ENCODE measurements around the gene PLA2G7.

PLA2G7 gene

DNA sequence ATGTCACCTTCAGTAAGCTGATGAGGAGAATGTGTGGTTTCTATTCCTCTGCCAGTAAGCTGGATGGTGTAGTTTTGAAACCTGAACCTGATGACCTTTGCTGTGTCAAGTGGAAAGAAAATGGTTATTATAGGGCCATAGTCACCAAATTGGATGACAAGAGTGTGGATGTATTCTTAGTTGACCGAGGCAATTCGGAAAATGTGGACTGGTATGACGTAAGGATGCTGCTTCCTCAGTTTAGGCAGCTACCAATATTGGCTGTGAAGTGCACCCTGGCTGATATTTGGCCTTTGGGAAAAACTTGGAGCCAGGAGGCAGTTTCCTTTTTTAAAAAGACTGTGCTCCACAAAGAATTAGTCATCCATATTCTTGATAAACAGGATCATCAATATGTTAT lies 45.5 kb downstream of the PLA2G7 start:
- Histone ChIP-seq H3K9me3 (ENCODE audit: insufficient read depth, low read length) (no peaks in the 10 kb centered on the region), H3K27ac (ENCODE audit: low read length) (no peak overlapping the region), H3K36me3 (replicated peaks; ENCODE audit: low read depth, low read length) (no peaks in the 10 kb centered on the region), H3K79me2 (ENCODE audit: low read length) (no peaks in the 10 kb centered on the region), H4K20me1 (ENCODE audit: insufficient read depth, low read length) (no peaks in the 10 kb centered on the region), H3K4me3 (ENCODE audit: low read length) (no peak overlapping the region), H3K4me1 (ENCODE audit: low read length) (no peaks in the 10 kb centered on the region), H3K4me2 (ENCODE audit: low read length) (no peak overlapping the region), H3K27me3 (ENCODE audit: low read depth, low read length) (peaks cover 26% of the 10 kb centered on the region), H3K9ac (ENCODE audit: low read length) (no peak overlapping the region), H2AFZ (ENCODE audit: low read depth, low read length) (no peak overlapping the region)
- TF ChIP-seq EZH2phosphoT487 (IDR thresholded peaks at IDR 0.05; ENCODE audit: low read depth) (no peak), CTCF (IDR thresholded peaks at IDR 0.05; ENCODE audit: low read depth, low read length) (no peak)

DNA sequence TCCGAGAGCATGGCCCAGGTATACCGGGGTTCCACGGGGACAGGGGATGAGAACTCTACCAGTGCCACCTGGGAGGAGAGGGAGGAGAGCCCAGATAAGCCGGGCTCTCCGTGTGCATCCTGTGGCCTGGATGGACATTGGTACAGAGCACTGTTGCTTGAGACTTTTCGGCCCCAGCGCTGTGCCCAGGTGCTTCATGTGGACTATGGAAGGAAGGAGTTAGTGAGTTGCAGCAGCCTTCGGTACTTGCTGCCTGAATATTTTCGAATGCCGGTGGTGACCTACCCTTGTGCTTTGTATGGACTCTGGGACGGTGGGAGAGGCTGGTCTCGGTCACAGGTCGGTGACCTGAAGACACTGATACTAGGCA lies 46.2 kb downstream of the PLA2G7 start:
- no peak for TF ChIP-seq EZH2phosphoT487 (IDR thresholded peaks at IDR 0.05; ENCODE audit: low read depth)
- TF ChIP-seq CTCF (IDR thresholded peaks at IDR 0.05; ENCODE audit: low read depth, low read length) = no peak
- no peak overlapping the region for H3K27ac ChIP-seq (ENCODE audit: low read length)
- H3K9me3 ChIP-seq (ENCODE audit: insufficient read depth, low read length) = no peaks in the 10 kb centered on the region
- H3K9ac ChIP-seq (ENCODE audit: low read length) = no peak overlapping the region
- H3K4me2 ChIP-seq (ENCODE audit: low read length) = no peak overlapping the region
- no peaks in the 10 kb centered on the region for H4K20me1 ChIP-seq (ENCODE audit: insufficient read depth, low read length)
- H3K36me3 ChIP-seq (replicated peaks; ENCODE audit: low read depth, low read length) = no peaks in the 10 kb centered on the region
- no peak overlapping the region for H2AFZ ChIP-seq (ENCODE audit: low read depth, low read length)
- H3K79me2 ChIP-seq (ENCODE audit: low read length) = no peaks in the 10 kb centered on the region
- H3K4me1 ChIP-seq (ENCODE audit: low read length) = no peaks in the 10 kb centered on the region
- no peak overlapping the region for H3K4me3 ChIP-seq (ENCODE audit: low read length)
- peaks cover 25% of the 10 kb centered on the region for H3K27me3 ChIP-seq (ENCODE audit: low read depth, low read length)

- H3K36me3 ChIP-seq (replicated peaks; ENCODE audit: low read depth, low read length) = no peaks in the 10 kb centered on the region
- H3K4me1 ChIP-seq (ENCODE audit: low read length) = no peaks in the 10 kb centered on the region
- H3K4me2 ChIP-seq (ENCODE audit: low read length) = no peak overlapping the region
- H4K20me1 ChIP-seq (ENCODE audit: insufficient read depth, low read length) = no peaks in the 10 kb centered on the region
- peaks cover 19% of the 10 kb centered on the region for H3K27me3 ChIP-seq (ENCODE audit: low read depth, low read length)
- no peaks in the 10 kb centered on the region for H3K79me2 ChIP-seq (ENCODE audit: low read length)
- no peak overlapping the region for H3K4me3 ChIP-seq (ENCODE audit: low read length)
- no peak for TF ChIP-seq CTCF (IDR thresholded peaks at IDR 0.05; ENCODE audit: low read depth, low read length)
- no peak overlapping the region for H3K27ac ChIP-seq (ENCODE audit: low read length)
- H3K9ac ChIP-seq (ENCODE audit: low read length) = no peak overlapping the region
- no peaks in the 10 kb centered on the region for H3K9me3 ChIP-seq (ENCODE audit: insufficient read depth, low read length)
- H2AFZ ChIP-seq (ENCODE audit: low read depth, low read length) = no peak overlapping the region
Observed at GRCh38 chr6:46688117-46688965, 46.8 kb downstream of the PLA2G7 start.

GRCh38 chr6:46687619-46688097 lies 47.5 kb downstream of the PLA2G7 start, which contains the start of gene TDRD6:
TDRD6 (plus strand) TSS chr6:46687885; CDS start chr6:46688129, 244 bp downstream.
- TF ChIP-seq CTCF (IDR thresholded peaks at IDR 0.05; ENCODE audit: low read depth, low read length) = no peak
- Histone ChIP-seq H3K9ac (ENCODE audit: low read length) (no peak within 1 kb of the TSS), H3K4me3 (ENCODE audit: low read length) (no peak within 1 kb of the TSS), H3K9me3 (ENCODE audit: insufficient read depth, low read length) (no peaks in the 10 kb centered on the region), H4K20me1 (ENCODE audit: insufficient read depth, low read length) (no peaks in the 10 kb centered on the region), H2AFZ (ENCODE audit: low read depth, low read length) (no peak within 1 kb of the TSS), H3K79me2 (ENCODE audit: low read length) (no peaks in the 10 kb centered on the region), H3K4me1 (ENCODE audit: low read length) (no peaks in the 10 kb centered on the region), H3K27me3 (ENCODE audit: low read depth, low read length) (peaks cover 13% of the 10 kb centered on the region), H3K27ac (ENCODE audit: low read length) (no peak within 1 kb of the TSS), H3K36me3 (replicated peaks; ENCODE audit: low read depth, low read length) (no peaks in the 10 kb centered on the region), H3K4me2 (ENCODE audit: low read length) (no peak within 1 kb of the TSS)

Data from OCI-LY3 (cell line).